Naive thymus-derived CD4-positive, alpha-beta T cell (primary cell): ENCODE measurements around the gene MATN1. TPM values are rescaled to one million over a fixed set of nuclear protein-coding genes. Genes with fewer than 3 reads are reported as not detected.

Source experiments
- ATAC-seq: fragments of 150-1000 bp; cut with Tn5 transposase; 2 replicates; pipeline ENCODE4 v1.10.0; 2021; ENCODE audit warnings: mild to moderate bottlenecking, moderate library complexity
- CTCF ChIA-PET: fragments of 350-600 bp; sonication (Branson Sonifier 250); formaldehyde crosslinking; loops from one replicate; lab custom pipeline; 2021; ENCODE audit warnings: antibody characterized with exemption; lab: Charles Lee
- POLR2A ChIA-PET: fragments of 350-600 bp; sonication (Branson Sonifier 250); formaldehyde crosslinking; loops from one replicate; lab custom pipeline; 2021; ENCODE audit warnings: antibody characterized with exemption, inconsistent platforms; lab: Charles Lee
- DNase-seq, 9 donors: peaks; one replicate each; pipeline versions ENCODE4 v3.0.0 to v3.0.0-alpha.2; 2020 to 2022; ENCODE audit warnings: mixed read lengths in 1 of 9
- H3K27ac ChIP-seq: one replicate; pipeline ENCODE4 v1.7.0; 2013; ENCODE audit warnings: mild to moderate bottlenecking, low read depth, low read length, moderate library complexity
- H3K27me3 ChIP-seq, 2 donors: one replicate each; pipeline ENCODE4 v1.7.0; 2013; ENCODE audit warnings: low read length in 2 of 2, mild to moderate bottlenecking in 2 of 2, moderate library complexity in 2 of 2; ENCODE audit not compliant: control insufficient read depth in 2 of 2, insufficient read depth in 2 of 2
- H3K36me3 ChIP-seq, 3 experiments: 1 replicate in 2 of 3; 2 replicates in 1 of 3; pipeline ENCODE4 v1.7.0; 2013; ENCODE audit warnings: low read length in 3 of 3, mild to moderate bottlenecking in 3 of 3, moderate library complexity in 1 of 3; ENCODE audit not compliant: insufficient read depth in 3 of 3, control insufficient read depth in 2 of 3
- H3K4me1 ChIP-seq, 2 donors: one replicate each; pipeline ENCODE4 v1.7.0; 2013; ENCODE audit warnings: low read length in 2 of 2, mild to moderate bottlenecking in 2 of 2, moderate library complexity in 1 of 2; ENCODE audit not compliant: control insufficient read depth in 2 of 2, insufficient read depth in 2 of 2
- H3K4me3 ChIP-seq: 2 replicates; pipeline ENCODE4 v1.7.0; 2013; ENCODE audit warnings: mild to moderate bottlenecking, low read length
- H3K9me3 ChIP-seq, 3 experiments: 1 replicate in 2 of 3; 2 replicates in 1 of 3; pipeline ENCODE4 v1.7.0; 2013; ENCODE audit warnings: low read length in 3 of 3; ENCODE audit not compliant: control insufficient read depth in 2 of 3
- H3K27ac Mint-ChIP-seq, 9 donors: one replicate each; pipeline ENCODE4 v1.8.0; 2020 to 2022; ENCODE audit warnings: mixed read lengths in 9 of 9, mild to moderate bottlenecking in 8 of 9, moderate library complexity in 5 of 9, inconsistent platforms in 2 of 9
- H3K27me3 Mint-ChIP-seq, 5 donors: one replicate each; pipeline ENCODE4 v1.8.0; 2021 to 2022; ENCODE audit warnings: mixed read lengths in 5 of 5, mild to moderate bottlenecking in 1 of 5
- H3K36me3 Mint-ChIP-seq, 5 donors: one replicate each; pipeline ENCODE4 v1.8.0; 2020 to 2022; ENCODE audit warnings: mixed read lengths in 5 of 5, mild to moderate bottlenecking in 3 of 5, inconsistent platforms in 1 of 5
- H3K4me1 Mint-ChIP-seq, 7 donors: one replicate each; pipeline ENCODE4 v1.8.0; 2020 to 2022; ENCODE audit warnings: mixed read lengths in 7 of 7, mild to moderate bottlenecking in 3 of 7, inconsistent platforms in 1 of 7
- H3K4me3 Mint-ChIP-seq, 10 donors: one replicate each; pipeline ENCODE4 v1.8.0; 2020 to 2022; ENCODE audit warnings: mild to moderate bottlenecking in 10 of 10, mixed read lengths in 10 of 10, moderate library complexity in 6 of 10, inconsistent platforms in 2 of 10
- H3K9me3 Mint-ChIP-seq, 11 donors: one replicate each; pipeline ENCODE4 v1.8.0; 2020 to 2022; ENCODE audit warnings: mixed read lengths in 11 of 11, mild to moderate bottlenecking in 4 of 11, inconsistent platforms in 1 of 11, moderate library complexity in 1 of 11
- intact Hi-C, 2 donors: fragments of 100-400 bp; cut with micrococcal nuclease; formaldehyde crosslinking; loops; one replicate each; pipeline ENCODE4 v1.15.1; 2023
- polyA plus RNA-seq, 2 donors: library from polyadenylated mRNA; unstranded; fragments of 300-500 nt; fragmentation: Illumina TruSeq; gene quantifications; one replicate each; pipeline ENCODE4 v1.2.3, GENCODE V29; 2021
- total RNA-seq, 6 experiments: library from RNA in 5 of 6; stranded (reverse) in 5 of 6; gene quantifications; 1 replicate in 5 of 6; 2 replicates in 1 of 6; pipeline ENCODE4 v1.2.3 and lab custom pipeline; 2021 to 2026

Gene MATN1
- total and polyA plus RNA-seq, 7 experiments from 2014 or later: 0.08 to 3.6 (median 0.22) TPM; not detected in 2

- ChIA-PET CTCF (no interaction called here), POLR2A (no interaction called here)
- no peaks in the 10 kb centered on the region for H3K4me1 ChIP-seq
- ATAC-seq: no peak
- DNase-seq: no peak
- no peak overlapping the region for H3K4me3 ChIP-seq
- H3K36me3 ChIP-seq: no peaks in the 10 kb centered on the region
- no peaks in the 10 kb centered on the region for H3K9me3 ChIP-seq
- H3K9me3 Mint-ChIP-seq: peaks cover 2 to 31% (median 10%) of the 10 kb centered on the region in 11 donors
- no peaks in the 10 kb centered on the region for H3K27me3 ChIP-seq
- H3K27ac Mint-ChIP-seq: no peak overlapping the region
- intact Hi-C loops: no loop called here
- H3K36me3 Mint-ChIP-seq: peaks cover 0 to 10% (median 5%) of the 10 kb centered on the region in 5 donors
- H3K4me3 Mint-ChIP-seq: no peak overlapping the region
- peaks cover 0 to 4% (median 0%) of the 10 kb centered on the region in 7 donors for H3K4me1 Mint-ChIP-seq
- no peak overlapping the region for H3K27ac ChIP-seq
- peaks cover 26 to 42% (median 31%) of the 10 kb centered on the region in 5 donors for H3K27me3 Mint-ChIP-seq
Measured at GRCh38 chr1:30672661-30673060, 50.7 kb downstream of the MATN1 start.

- no peak for ATAC-seq
- H3K27ac Mint-ChIP-seq: no peak overlapping the region
- ChIA-PET CTCF (interaction anchor here (0.6 kb wide), 1 partner anchor 1912 kb away, joined by 6 read pairs; no protein-coding TSS in a partner anchor), POLR2A (no interaction called here)
- Histone ChIP-seq H3K27ac (no peak overlapping the region), H3K36me3 (no peaks in the 10 kb centered on the region), H3K27me3 (no peaks in the 10 kb centered on the region), H3K4me3 (no peak overlapping the region), H3K9me3 (no peaks in the 10 kb centered on the region), H3K4me1 (no peaks in the 10 kb centered on the region)
- H3K27me3 Mint-ChIP-seq: peaks cover 17 to 33% (median 25%) of the 10 kb centered on the region in 5 donors
- peaks cover 2 to 25% (median 7%) of the 10 kb centered on the region in 11 donors for H3K9me3 Mint-ChIP-seq
- H3K4me3 Mint-ChIP-seq: no peak overlapping the region
- H3K36me3 Mint-ChIP-seq: peaks cover 0 to 10% (median 5%) of the 10 kb centered on the region in 5 donors
- DNase-seq: no peak
- intact Hi-C loops: no loop called here
- H3K4me1 Mint-ChIP-seq: peaks cover 0 to 4% (median 0%) of the 10 kb centered on the region in 7 donors
Measured at GRCh38 chr1:30670240-30671060, 52.9 kb downstream of the MATN1 start.

GRCh38 chr1:30668546-30669327 lies 54.6 kb downstream of the MATN1 start:
- no peaks in the 10 kb centered on the region for H3K36me3 ChIP-seq
- Mint-ChIP-seq H3K4me3 (no peak overlapping the region), H3K4me1 (peaks cover 0 to 4% (median 0%) of the 10 kb centered on the region in 7 donors), H3K9me3 (peaks cover 2 to 15% (median 4%) of the 10 kb centered on the region in 11 donors), H3K27ac (no peak overlapping the region), H3K36me3 (peaks cover 0 to 8% (median 3%) of the 10 kb centered on the region in 5 donors), H3K27me3 (peaks cover 2 to 24% (median 14%) of the 10 kb centered on the region in 5 donors)
- H3K27ac ChIP-seq: no peak overlapping the region
- no peaks in the 10 kb centered on the region for H3K9me3 ChIP-seq
- ATAC-seq (no peak), DNase-seq (no peak)
- ChIA-PET POLR2A (no interaction called here), CTCF (no interaction called here)
- H3K4me3 ChIP-seq: no peak overlapping the region
- H3K4me1 ChIP-seq: no peaks in the 10 kb centered on the region
- intact Hi-C loops: no loop called here
- no peaks in the 10 kb centered on the region for H3K27me3 ChIP-seq

GRCh38 chr1:30668024-30668423 lies 55.4 kb downstream of the MATN1 start:
- Mint-ChIP-seq H3K36me3 (peaks cover 0 to 6% (median 0%) of the 10 kb centered on the region in 5 donors), H3K9me3 (peaks cover 0 to 8% (median 1%) of the 10 kb centered on the region in 11 donors), H3K27me3 (peaks cover 0 to 21% (median 11%) of the 10 kb centered on the region in 5 donors), H3K4me1 (peaks cover 0 to 4% (median 0%) of the 10 kb centered on the region in 7 donors), H3K27ac (no peak overlapping the region), H3K4me3 (no peak overlapping the region)
- intact Hi-C loops: no loop called here
- H3K4me1 ChIP-seq: no peaks in the 10 kb centered on the region
- H3K36me3 ChIP-seq: no peaks in the 10 kb centered on the region
- H3K27me3 ChIP-seq: no peaks in the 10 kb centered on the region
- ChIA-PET CTCF (no interaction called here), POLR2A (no interaction called here)
- H3K4me3 ChIP-seq: no peak overlapping the region
- ATAC-seq (no peak), DNase-seq (no peak)
- H3K27ac ChIP-seq: no peak overlapping the region
- no peaks in the 10 kb centered on the region for H3K9me3 ChIP-seq

GRCh38 chr1:30666756-30667273 lies 56.6 kb downstream of the MATN1 start:
- H3K27me3 ChIP-seq: no peaks in the 10 kb centered on the region
- H3K4me3 Mint-ChIP-seq: peak overlapping the region in 1 of 10 donors; percentile 29
- H3K27ac ChIP-seq: no peak overlapping the region
- CTCF ChIA-PET: no interaction called here
- H3K9me3 ChIP-seq: no peaks in the 10 kb centered on the region
- H3K27ac Mint-ChIP-seq: no peak overlapping the region
- DNase-seq (no peak), ATAC-seq (no peak)
- intact Hi-C loops: no loop called here
- H3K36me3 ChIP-seq: no peaks in the 10 kb centered on the region
- no peaks in the 10 kb centered on the region for H3K9me3 Mint-ChIP-seq
- no peaks in the 10 kb centered on the region for H3K4me1 ChIP-seq
- POLR2A ChIA-PET: no interaction called here
- no peak overlapping the region for H3K4me3 ChIP-seq
- peaks cover 0 to 4% (median 0%) of the 10 kb centered on the region in 7 donors for H3K4me1 Mint-ChIP-seq
- H3K27me3 Mint-ChIP-seq: peaks cover 0 to 12% (median 5%) of the 10 kb centered on the region in 5 donors
- no peaks in the 10 kb centered on the region for H3K36me3 Mint-ChIP-seq

- Mint-ChIP-seq H3K4me3 (no peak overlapping the region), H3K27ac (peak overlapping the region in 1 of 9 donors; percentile 36), H3K9me3 (no peaks in the 10 kb centered on the region), H3K27me3 (peaks cover 0 to 11% (median 3%) of the 10 kb centered on the region in 5 donors), H3K36me3 (no peaks in the 10 kb centered on the region), H3K4me1 (peaks cover 0 to 4% (median 0%) of the 10 kb centered on the region in 7 donors)
- H3K27me3 ChIP-seq: no peaks in the 10 kb centered on the region
- DNase-seq (no peak), ATAC-seq (no peak)
- POLR2A ChIA-PET: no interaction called here
- H3K4me1 ChIP-seq: no peaks in the 10 kb centered on the region
- H3K36me3 ChIP-seq: no peaks in the 10 kb centered on the region
- no peak overlapping the region for H3K27ac ChIP-seq
- intact Hi-C loops: no loop called here
- CTCF ChIA-PET: no interaction called here
- H3K9me3 ChIP-seq: no peaks in the 10 kb centered on the region
- H3K4me3 ChIP-seq: no peak overlapping the region
Measured at GRCh38 chr1:30665216-30666010, 58.0 kb downstream of the MATN1 start.
